Mucosa of descending colon (tissue), 3 donors: ENCODE results near the gene FCHSD1. TPM values are rescaled to one million over a fixed set of nuclear protein-coding genes. Genes with fewer than 3 reads are reported as not detected.

Source experiments
- ATAC-seq: fragments of 200-7000 bp; cut with Tn5 transposase; one replicate; pipeline ENCODE4 v1.9.1; 2020; ENCODE audit warnings: mild to moderate bottlenecking, moderate library complexity
- DNase-seq, 3 donors: peaks; one replicate each; pipeline ENCODE4 v3.0.0-alpha.2; 2020
- H3K36me3 ChIP-seq: fragments of 200-600 bp; one replicate; pipeline ENCODE4 v1.8.0; 2021; ENCODE audit warnings: low read depth, mild to moderate bottlenecking
- H3K4me1 ChIP-seq: fragments of 200-600 bp; one replicate; pipeline ENCODE4 v1.8.0; 2021; ENCODE audit warnings: low read depth, mild to moderate bottlenecking
- H3K4me3 ChIP-seq: fragments of 200-600 bp; one replicate; pipeline ENCODE4 v1.8.0; 2021; ENCODE audit warnings: mild to moderate bottlenecking
- H3K9me3 ChIP-seq: fragments of 200-600 bp; one replicate; pipeline ENCODE4 v1.8.0; 2021; ENCODE audit warnings: mild to moderate bottlenecking
- CTCF ChIP-seq: fragments of 200-600 bp; IDR thresholded peaks from one replicate; pipeline ENCODE4 v1.8.0; 2022; ENCODE audit warnings: antibody characterized with exemption, mild to moderate bottlenecking
- intact Hi-C, 2 donors: fragments of 100-400 bp; cut with DNase I in 1 of 2; cut with micrococcal nuclease in 1 of 2; formaldehyde crosslinking; loops; one replicate each; pipeline versions ENCODE4 v1.11.0 to v1.11.1; 2022; cut with DNase I, micrococcal nuclease
- total RNA-seq, 3 donors: library from RNA; stranded (reverse); fragmentation: NEBNext Ultra II Directional in 2 of 3; extraction: Animal tissue kit (Norgen Biotek cat#: 25700) in 2 of 3; gene quantifications; one replicate each; pipeline versions ENCODE4 v1.2.1 to v1.2.4, GENCODE V29; 2021 to 2023
- donor health status: DM: no; HTN: no; CAD: no; lungs with moderate emphysema.
- donor health status: DM: no; HTN: no; CAD: no.
- donor health status: DM: no; HTN: yes; CAD: no.

Gene FCHSD1
- total RNA-seq, 3 donors from 2014 or later = 16.3 to 23.3 (median 17.6) TPM

- DNase-seq (peak; percentile 98 to 99 (median 98)), ATAC-seq (peak; percentile 97)
- intact Hi-C loops = loop anchor here in 1 of 2 donors (2.0 kb wide), 1 partner anchor 26 kb away; no protein-coding TSS in a partner anchor
- Histone ChIP-seq H3K4me1 (peaks cover 3% of the 10 kb centered on the region), H3K36me3 (no peaks in the 10 kb centered on the region), H3K4me3 (peak within 1 kb of the TSS; percentile 92), H3K9me3 (no peaks in the 10 kb centered on the region)
- TF ChIP-seq CTCF = peak; percentile 95
Measured at GRCh38 chr5:141618804-141619554, 32.2 kb downstream of the FCHSD1 start, which contains the start of gene DIAPH1. Gene DIAPH1, minus strand, starts transcription at chr5:141619000. Its CDS starts 86 bp downstream, at chr5:141618914.

GRCh38 chr5:141618030-141618803, 33.0 kb downstream of the FCHSD1 start:
- peak overlapping the region; percentile 92 for H3K4me3 ChIP-seq
- intact Hi-C loops = loop anchor here in 1 of 2 donors (2.0 kb wide), 1 partner anchor 25 kb away; no protein-coding TSS in a partner anchor
- H3K36me3 ChIP-seq = no peaks in the 10 kb centered on the region
- TF ChIP-seq CTCF = no peak
- DNase-seq (peak; percentile 68 to 76 (median 75)), ATAC-seq (peak; percentile 53)
- no peaks in the 10 kb centered on the region for H3K9me3 ChIP-seq
- peaks cover 3% of the 10 kb centered on the region for H3K4me1 ChIP-seq

- Histone ChIP-seq H3K4me3 (no peak overlapping the region), H3K9me3 (no peaks in the 10 kb centered on the region), H3K4me1 (peaks cover 3% of the 10 kb centered on the region), H3K36me3 (no peaks in the 10 kb centered on the region)
- intact Hi-C loops = loop anchor here in 1 of 2 donors (2.0 kb wide), 1 partner anchor 25 kb away; no protein-coding TSS in a partner anchor
- TF ChIP-seq CTCF = no peak
- DNase-seq (no peak), ATAC-seq (no peak)
Measured at GRCh38 chr5:141617682-141618029, 33.6 kb downstream of the FCHSD1 start.

- no peak overlapping the region for H3K4me3 ChIP-seq
- no peak for DNase-seq
- no peaks in the 10 kb centered on the region for H3K9me3 ChIP-seq
- intact Hi-C loops = no loop called here
- H3K36me3 ChIP-seq = no peaks in the 10 kb centered on the region
- TF ChIP-seq CTCF = no peak
- ATAC-seq = no peak
- peaks cover 3% of the 10 kb centered on the region for H3K4me1 ChIP-seq
Measured at GRCh38 chr5:141617128-141617527, 34.1 kb downstream of the FCHSD1 start.

GRCh38 chr5:141615991-141616720, 35.1 kb downstream of the FCHSD1 start:
- no peak overlapping the region for H3K4me3 ChIP-seq

More at GRCh38 chr5:141615991-141616720, 35.1 kb downstream of the FCHSD1 start:
- peaks cover 3% of the 10 kb centered on the region for H3K4me1 ChIP-seq
- ATAC-seq (no peak), DNase-seq (no peak)
- no peaks in the 10 kb centered on the region for H3K9me3 ChIP-seq
- H3K36me3 ChIP-seq = no peaks in the 10 kb centered on the region
- intact Hi-C loops = no loop called here
- TF ChIP-seq CTCF = no peak
